ENCODE measurements around the gene KRT23.

KRT23 gene

DNA sequence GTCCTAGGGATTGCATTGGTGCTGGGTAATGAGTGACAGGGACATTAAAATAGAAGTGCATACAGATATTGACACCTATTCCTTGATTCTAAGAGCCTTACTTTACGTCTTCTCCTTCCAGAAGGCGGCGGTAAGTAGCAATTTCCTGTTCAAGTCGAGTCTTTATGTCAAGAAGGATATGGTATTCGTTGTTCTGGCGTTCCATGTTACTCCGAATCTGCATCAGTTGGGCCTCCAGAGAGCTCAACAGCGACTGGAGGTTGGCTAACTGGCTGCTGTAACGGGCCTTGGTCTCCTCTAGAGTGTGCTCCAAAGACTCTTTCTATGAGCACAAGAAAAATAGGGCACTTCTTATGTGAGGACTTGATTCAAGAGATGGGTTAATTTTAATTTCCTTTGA, 59.4 kb downstream of the KRT23 start:
- Histone ChIP-seq H3K9me3 (ENCODE audit: control insufficient read depth, insufficient read depth, low read length) (no peaks in the 10 kb centered on the region), H3K79me2 (ENCODE audit: control insufficient read depth, low read length) (no peaks in the 10 kb centered on the region)
- TF ChIP-seq EZH2phosphoT487 (IDR thresholded peaks at IDR 0.05; ENCODE audit: borderline replicate concordance, low read length), result no peak
- TF ChIP-seq, protein P1, sequence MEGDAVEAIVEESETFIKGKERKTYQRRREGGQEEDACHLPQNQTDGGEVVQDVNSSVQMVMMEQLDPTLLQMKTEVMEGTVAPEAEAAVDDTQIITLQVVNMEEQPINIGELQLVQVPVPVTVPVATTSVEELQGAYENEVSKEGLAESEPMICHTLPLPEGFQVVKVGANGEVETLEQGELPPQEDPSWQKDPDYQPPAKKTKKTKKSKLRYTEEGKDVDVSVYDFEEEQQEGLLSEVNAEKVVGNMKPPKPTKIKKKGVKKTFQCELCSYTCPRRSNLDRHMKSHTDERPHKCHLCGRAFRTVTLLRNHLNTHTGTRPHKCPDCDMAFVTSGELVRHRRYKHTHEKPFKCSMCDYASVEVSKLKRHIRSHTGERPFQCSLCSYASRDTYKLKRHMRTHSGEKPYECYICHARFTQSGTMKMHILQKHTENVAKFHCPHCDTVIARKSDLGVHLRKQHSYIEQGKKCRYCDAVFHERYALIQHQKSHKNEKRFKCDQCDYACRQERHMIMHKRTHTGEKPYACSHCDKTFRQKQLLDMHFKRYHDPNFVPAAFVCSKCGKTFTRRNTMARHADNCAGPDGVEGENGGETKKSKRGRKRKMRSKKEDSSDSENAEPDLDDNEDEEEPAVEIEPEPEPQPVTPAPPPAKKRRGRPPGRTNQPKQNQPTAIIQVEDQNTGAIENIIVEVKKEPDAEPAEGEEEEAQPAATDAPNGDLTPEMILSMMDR (IDR thresholded peaks at IDR 0.05; ENCODE audit: low read depth, low read length, poor library complexity, severe bottlenecking), result no peak

GRCh38 chr17:40873801-40874200, 63.6 kb downstream of the KRT23 start:
- Histone ChIP-seq H3K4me1 (ENCODE audit: control insufficient read depth, low read length) (no peaks in the 10 kb centered on the region; the same call in 1 of the 2 replicates), H3K79me2 (ENCODE audit: control insufficient read depth, low read length) (no peaks in the 10 kb centered on the region), H3K27me3 (ENCODE audit: control insufficient read depth, low read length) (peaks cover 12% of the 10 kb centered on the region), H3K4me2 (ENCODE audit: low read length) (no peak overlapping the region), H3K36me3 (ENCODE audit: control insufficient read depth, low read length) (no peaks in the 10 kb centered on the region), H3K9me2 (replicated peaks; ENCODE audit: control insufficient read depth, low read length) (no peaks in the 10 kb centered on the region), H3K27ac (ENCODE audit: low read depth, low read length) (no peak overlapping the region), H3K9me3 (ENCODE audit: control insufficient read depth, insufficient read depth, low read length) (no peaks in the 10 kb centered on the region), H3F3A (ENCODE audit: control insufficient read depth, insufficient read depth) (no peaks in the 10 kb centered on the region), H3K4me3 (ENCODE audit: low read length) (no peak overlapping the region), H4K20me1 (ENCODE audit: control insufficient read depth, insufficient read depth, low read depth, low read length) (no peaks in the 10 kb centered on the region)
- TF ChIP-seq, protein P1 (IDR thresholded peaks at IDR 0.05; ENCODE audit: low read depth, low read length, poor library complexity, severe bottlenecking), result no peak
- no peak for TF ChIP-seq EZH2phosphoT487 (IDR thresholded peaks at IDR 0.05; ENCODE audit: borderline replicate concordance, low read length)

More for the DNA sequence above, 59.4 kb downstream of the KRT23 start:
- Histone ChIP-seq H3K36me3 (ENCODE audit: control insufficient read depth, low read length) (no peaks in the 10 kb centered on the region), H3K4me1 (ENCODE audit: control insufficient read depth, low read length) (no peaks in the 10 kb centered on the region; the same call in 1 of the 2 replicates), H3F3A (ENCODE audit: control insufficient read depth, insufficient read depth) (no peaks in the 10 kb centered on the region), H3K9me2 (replicated peaks; ENCODE audit: control insufficient read depth, low read length) (no peaks in the 10 kb centered on the region), H4K20me1 (ENCODE audit: control insufficient read depth, insufficient read depth, low read depth, low read length) (no peaks in the 10 kb centered on the region), H3K27me3 (ENCODE audit: control insufficient read depth, low read length) (0 out of 2 replicates have a peak, but pooled peaks cover 7% of the 10 kb centered on the region), H3K4me2 (ENCODE audit: low read length) (no peak overlapping the region), H3K4me3 (ENCODE audit: low read length) (no peak overlapping the region), H3K27ac (ENCODE audit: low read depth, low read length) (no peak overlapping the region)

GRCh38 chr17:40873255-40873654, 64.2 kb downstream of the KRT23 start:
- H3K9me2 ChIP-seq (replicated peaks; ENCODE audit: control insufficient read depth, low read length), result no peaks in the 10 kb centered on the region
- no peak overlapping the region for H3K27ac ChIP-seq (ENCODE audit: low read depth, low read length)
- H3K4me2 ChIP-seq (ENCODE audit: low read length), result no peak overlapping the region
- no peaks in the 10 kb centered on the region; the same call in 1 of the 2 replicates for H3K4me1 ChIP-seq (ENCODE audit: control insufficient read depth, low read length)
- H3K9me3 ChIP-seq (ENCODE audit: control insufficient read depth, insufficient read depth, low read length), result no peaks in the 10 kb centered on the region
- no peaks in the 10 kb centered on the region for H3K79me2 ChIP-seq (ENCODE audit: control insufficient read depth, low read length)
- TF ChIP-seq EZH2phosphoT487 (IDR thresholded peaks at IDR 0.05; ENCODE audit: borderline replicate concordance, low read length), result no peak
- TF ChIP-seq, protein P1 (IDR thresholded peaks at IDR 0.05; ENCODE audit: low read depth, low read length, poor library complexity, severe bottlenecking), result peak; percentile 8
- H3K4me3 ChIP-seq (ENCODE audit: low read length), result no peak overlapping the region
- H4K20me1 ChIP-seq (ENCODE audit: control insufficient read depth, insufficient read depth, low read depth, low read length), result no peaks in the 10 kb centered on the region
- H3K27me3 ChIP-seq (ENCODE audit: control insufficient read depth, low read length), result peaks cover 12% of the 10 kb centered on the region
- H3K36me3 ChIP-seq (ENCODE audit: control insufficient read depth, low read length), result no peaks in the 10 kb centered on the region
- H3F3A ChIP-seq (ENCODE audit: control insufficient read depth, insufficient read depth), result no peaks in the 10 kb centered on the region

All from DOHH2 (cell line).